KMS-11 (cell line): Measurements from ENCODE around the gene PLEKHA8.

Experiments
- H2AFZ ChIP-seq: fragments of 200-600 bp; sonication (generic); 2 replicates; pipeline ENCODE4 v1.6.1; 2016; ENCODE audit warnings: antibody characterized with exemption, mixed run types, low read depth
- H3K27ac ChIP-seq: fragments of 200-600 bp; sonication (generic); 2 replicates; pipeline ENCODE4 v1.6.1; 2016; ENCODE audit warnings: mild to moderate bottlenecking, mixed run types
- H3K27me3 ChIP-seq: fragments of 200-600 bp; sonication (generic); 2 replicates; pipeline ENCODE4 v1.6.1; 2017; ENCODE audit warnings: mild to moderate bottlenecking, low read depth, mixed run types, moderate library complexity; ENCODE audit not compliant: insufficient read depth
- H3K36me3 ChIP-seq: fragments of 200-600 bp; sonication (generic); 2 replicates; pipeline ENCODE4 v1.6.1; 2017; ENCODE audit warnings: mild to moderate bottlenecking, mixed run types; ENCODE audit not compliant: insufficient read depth
- H3K4me1 ChIP-seq: fragments of 200-600 bp; sonication (generic); 2 replicates; pipeline ENCODE4 v1.6.1; 2016; ENCODE audit warnings: mild to moderate bottlenecking, low read depth, mixed run types; ENCODE audit not compliant: poor library complexity, severe bottlenecking
- H3K4me2 ChIP-seq: fragments of 200-600 bp; sonication (generic); 2 replicates; pipeline ENCODE4 v1.7.0; 2016; ENCODE audit warnings: mild to moderate bottlenecking, mixed run types
- H3K4me3 ChIP-seq: fragments of 200-600 bp; sonication (generic); IDR thresholded peaks from 2 replicates; pipeline ENCODE4 v1.6.1; 2017; ENCODE audit warnings: low read depth, low read length, mixed read lengths; ENCODE audit not compliant: insufficient read depth
- H3K79me2 ChIP-seq: fragments of 200-600 bp; sonication (generic); 2 replicates; pipeline ENCODE4 v1.6.1; 2016; ENCODE audit warnings: low read depth, mixed run types; ENCODE audit not compliant: insufficient read depth
- H3K9ac ChIP-seq: fragments of 200-600 bp; sonication (generic); 2 replicates; pipeline ENCODE4 v1.6.1; 2016; ENCODE audit warnings: mild to moderate bottlenecking, mixed run types
- H4K20me1 ChIP-seq: fragments of 200-600 bp; sonication (generic); 2 replicates; pipeline ENCODE4 v1.6.1; 2016; ENCODE audit warnings: mild to moderate bottlenecking, mixed run types; ENCODE audit not compliant: insufficient read depth
- CTCF ChIP-seq: fragments of 200-600 bp; sonication (generic); conservative IDR thresholded peaks from 2 replicates; pipeline ENCODE4 v1.6.1; 2017; ENCODE audit warnings: low read depth, mild to moderate bottlenecking, antibody characterized with exemption, low read length, moderate library complexity, mixed read lengths

Gene PLEKHA8, protein sequence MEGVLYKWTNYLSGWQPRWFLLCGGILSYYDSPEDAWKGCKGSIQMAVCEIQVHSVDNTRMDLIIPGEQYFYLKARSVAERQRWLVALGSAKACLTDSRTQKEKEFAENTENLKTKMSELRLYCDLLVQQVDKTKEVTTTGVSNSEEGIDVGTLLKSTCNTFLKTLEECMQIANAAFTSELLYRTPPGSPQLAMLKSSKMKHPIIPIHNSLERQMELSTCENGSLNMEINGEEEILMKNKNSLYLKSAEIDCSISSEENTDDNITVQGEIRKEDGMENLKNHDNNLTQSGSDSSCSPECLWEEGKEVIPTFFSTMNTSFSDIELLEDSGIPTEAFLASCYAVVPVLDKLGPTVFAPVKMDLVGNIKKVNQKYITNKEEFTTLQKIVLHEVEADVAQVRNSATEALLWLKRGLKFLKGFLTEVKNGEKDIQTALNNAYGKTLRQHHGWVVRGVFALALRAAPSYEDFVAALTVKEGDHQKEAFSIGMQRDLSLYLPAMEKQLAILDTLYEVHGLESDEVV

GRCh38 chr7:30028216-30028748 is at the start of gene PLEKHA8:
Gene PLEKHA8 (plus strand): TSS chr7:30028412. CDS start chr7:30028763, 351 bp downstream.
- no peak for TF ChIP-seq CTCF
- peaks cover 38% of the 10 kb centered on the region for H3K4me1 ChIP-seq
- H3K79me2 ChIP-seq, result peaks cover 9% of the 10 kb centered on the region; the same call in 1 of the 2 replicates

DNA sequence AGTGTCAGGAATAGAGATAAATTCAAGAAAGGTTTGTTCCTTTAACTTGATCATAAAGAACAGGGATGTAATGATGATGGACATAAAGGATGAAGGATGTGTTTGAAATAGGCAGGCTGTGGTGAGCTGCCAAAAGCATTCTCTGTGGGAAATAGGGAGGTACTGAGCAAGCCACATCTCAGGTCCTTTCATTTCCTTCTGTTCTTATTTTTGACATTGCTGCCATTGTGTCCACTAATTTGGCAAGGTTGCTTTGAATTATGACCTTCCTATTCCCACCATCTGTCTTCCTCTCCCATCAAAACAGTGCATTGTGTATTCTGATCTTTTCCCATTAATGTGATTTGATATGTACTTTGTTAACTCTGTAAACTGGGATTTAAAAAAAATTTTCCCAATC is 48.1 kb upstream of the PLEKHA8 start:
- no peak overlapping the region for H3K4me3 ChIP-seq
- no peak overlapping the region for H2AFZ ChIP-seq
- no peak for TF ChIP-seq CTCF
- no peaks in the 10 kb centered on the region for H3K36me3 ChIP-seq
- no peaks in the 10 kb centered on the region for H3K27me3 ChIP-seq
- no peak overlapping the region for H3K27ac ChIP-seq
- H3K79me2 ChIP-seq, result no peaks in the 10 kb centered on the region
- H3K9ac ChIP-seq, result no peak overlapping the region
- no peak overlapping the region for H3K4me2 ChIP-seq
- no peaks in the 10 kb centered on the region for H4K20me1 ChIP-seq
- H3K4me1 ChIP-seq, result no peaks in the 10 kb centered on the region

More at GRCh38 chr7:30028216-30028748, at the start of gene PLEKHA8:
- Histone ChIP-seq H4K20me1 (no peaks in the 10 kb centered on the region), H3K4me2 (peak within 1 kb of the TSS; percentile 85), H3K27me3 (no peaks in the 10 kb centered on the region), H2AFZ (peak within 1 kb of the TSS; percentile 79), H3K9ac (peak within 1 kb of the TSS; percentile 62; the same call in 1 of the 2 replicates), H3K4me3 (no peak within 1 kb of the TSS), H3K36me3 (no peaks in the 10 kb centered on the region), H3K27ac (peak within 1 kb of the TSS; percentile 34; the same call in 1 of the 2 replicates)

GRCh38 chr7:29987083-29987482 is 41.1 kb upstream of the PLEKHA8 start:
- Histone ChIP-seq H3K4me2 (no peak overlapping the region), H3K4me3 (no peak overlapping the region), H3K4me1 (no peaks in the 10 kb centered on the region), H4K20me1 (no peaks in the 10 kb centered on the region), H3K27me3 (no peaks in the 10 kb centered on the region; the same call in 1 of the 2 replicates), H3K79me2 (no peaks in the 10 kb centered on the region), H2AFZ (no peak overlapping the region), H3K9ac (no peak overlapping the region), H3K27ac (no peak overlapping the region), H3K36me3 (no peaks in the 10 kb centered on the region)
- TF ChIP-seq CTCF, result no peak

- H3K27me3 ChIP-seq, result no peaks in the 10 kb centered on the region; the same call in 1 of the 2 replicates
- no peaks in the 10 kb centered on the region for H3K4me1 ChIP-seq
- H2AFZ ChIP-seq, result no peak overlapping the region
- no peaks in the 10 kb centered on the region for H4K20me1 ChIP-seq
- H3K4me2 ChIP-seq, result no peak overlapping the region
- no peak overlapping the region for H3K27ac ChIP-seq
- no peaks in the 10 kb centered on the region for H3K36me3 ChIP-seq
- H3K79me2 ChIP-seq, result no peaks in the 10 kb centered on the region
- H3K9ac ChIP-seq, result no peak overlapping the region
- H3K4me3 ChIP-seq, result no peak overlapping the region
- no peak for TF ChIP-seq CTCF
Measured at GRCh38 chr7:29987811-29988317, 40.3 kb upstream of the PLEKHA8 start.
